Kidney capillary endothelial cell (primary cell): ENCODE measurements around the gene PPP1R13B.

Source experiments
- DNase-seq: peaks from one replicate; pipeline ENCODE4 v3.0.0-alpha.2; 2018; ENCODE audit warnings: low spot score

The PPP1R13B gene

DNA sequence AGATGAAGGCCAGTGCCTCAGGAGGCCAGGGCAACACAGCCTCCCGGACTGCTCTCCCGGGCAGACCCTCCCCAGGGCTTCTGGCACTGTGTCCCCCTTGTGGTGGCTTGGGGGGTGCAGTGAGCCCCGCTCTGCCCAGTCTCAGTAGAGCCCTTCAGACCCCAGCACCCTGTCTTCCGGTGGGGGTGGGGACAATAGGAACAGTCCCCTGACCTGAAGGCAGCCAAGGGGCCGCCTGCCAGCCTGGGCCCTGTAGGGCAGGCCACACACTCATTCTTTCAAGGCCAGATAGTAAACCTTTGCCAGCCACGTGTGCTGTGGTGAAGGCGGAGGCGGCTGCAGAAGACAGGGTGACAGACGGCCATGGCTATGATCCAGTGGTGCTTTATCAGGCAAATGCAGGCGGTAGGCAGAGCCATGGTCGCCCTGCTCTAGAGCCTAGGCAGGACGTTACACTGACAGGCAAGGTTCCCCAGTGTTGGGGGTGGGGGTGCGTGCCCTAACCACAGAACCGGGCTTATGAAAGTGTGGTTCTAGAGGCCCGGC, 116.8 kb downstream of the PPP1R13B start:
- DNase-seq: no peak

DNA sequence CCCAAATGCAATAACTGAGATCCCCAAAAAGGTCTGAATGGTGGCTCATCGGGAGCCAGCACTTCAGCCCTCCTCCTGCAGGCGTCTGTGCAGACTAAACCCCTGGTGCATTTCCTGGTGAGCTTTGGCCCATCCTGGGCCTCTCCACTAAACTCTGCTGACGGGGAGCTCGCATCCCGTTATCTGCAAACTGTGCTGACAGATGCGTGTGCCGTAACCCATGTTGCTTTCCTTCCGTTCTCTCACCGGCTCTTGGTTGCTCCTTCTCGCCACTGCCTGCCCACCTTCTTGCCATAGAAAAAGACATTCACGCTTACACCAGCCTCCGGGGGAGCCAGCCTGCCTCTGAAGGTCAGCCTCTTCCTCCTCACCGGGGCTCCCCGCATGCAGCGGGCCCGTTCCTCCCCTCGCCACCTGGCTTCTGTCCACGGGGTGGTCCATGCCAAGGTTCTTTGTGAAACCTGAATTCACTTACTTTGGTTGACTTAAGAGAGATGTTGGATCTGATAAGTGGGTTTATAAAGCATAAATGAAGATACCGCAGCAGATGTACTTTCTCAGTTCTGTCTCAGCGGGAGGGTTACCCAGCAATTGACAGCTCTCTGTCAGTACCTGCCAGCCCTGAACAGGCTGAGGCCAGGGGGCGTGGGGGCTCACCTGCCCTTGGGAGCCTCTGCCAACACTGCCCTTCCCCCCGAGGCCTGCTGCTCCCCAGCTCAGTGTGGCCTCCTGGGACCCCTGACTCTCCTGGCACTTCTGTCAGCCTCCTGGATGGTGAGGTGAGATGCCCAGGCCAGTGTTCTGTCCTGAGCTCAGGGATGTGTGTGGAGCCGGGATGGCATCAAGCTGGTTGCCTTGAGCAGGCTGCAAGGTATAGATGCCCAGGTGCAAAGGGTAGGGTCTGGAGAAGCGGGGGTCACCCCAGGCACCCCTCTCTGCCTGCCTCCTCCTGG, 117.6 kb downstream of the PPP1R13B start:
- no peak for DNase-seq

DNA sequence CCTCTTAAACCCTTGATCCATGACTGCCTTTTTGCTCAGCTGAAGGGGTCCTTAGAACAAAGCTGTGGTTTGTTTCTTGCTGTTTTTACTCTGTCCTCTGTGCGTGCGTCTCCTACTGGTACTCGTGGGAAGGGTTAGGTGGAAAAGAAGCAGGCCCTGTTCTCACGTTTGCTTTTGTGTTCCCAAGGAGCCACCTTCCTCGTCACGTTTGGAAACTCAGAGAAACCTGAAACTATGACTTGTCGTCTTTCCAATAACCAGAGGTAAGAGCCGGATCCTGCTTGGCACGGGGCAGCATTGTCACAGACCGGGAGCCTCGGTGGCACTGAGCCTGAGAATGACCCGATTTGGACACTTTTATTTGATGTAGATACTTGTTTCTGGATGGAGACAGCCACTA, 118.7 kb downstream of the PPP1R13B start:
- no peak for DNase-seq

DNA sequence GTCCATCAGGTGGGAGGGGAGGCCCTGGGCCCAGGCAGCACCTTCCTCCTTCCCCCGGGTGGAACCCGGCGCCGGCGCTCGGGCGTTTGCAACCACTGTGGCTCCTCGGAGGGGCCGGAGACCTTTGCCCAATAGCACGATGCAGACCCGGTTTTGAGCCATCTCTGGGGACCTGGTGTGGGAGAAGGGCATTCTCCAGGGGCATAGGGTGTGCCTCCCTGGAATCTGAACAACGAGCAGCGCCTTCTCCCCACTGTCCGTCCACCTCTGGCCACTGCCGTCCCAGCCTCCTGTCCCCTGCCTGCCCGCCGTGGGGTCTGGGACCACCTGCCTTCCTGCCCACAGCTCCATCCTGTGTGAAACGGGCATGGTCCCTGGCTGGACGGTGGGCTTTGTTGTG, 119.2 kb downstream of the PPP1R13B start:
- DNase-seq: no peak

DNA sequence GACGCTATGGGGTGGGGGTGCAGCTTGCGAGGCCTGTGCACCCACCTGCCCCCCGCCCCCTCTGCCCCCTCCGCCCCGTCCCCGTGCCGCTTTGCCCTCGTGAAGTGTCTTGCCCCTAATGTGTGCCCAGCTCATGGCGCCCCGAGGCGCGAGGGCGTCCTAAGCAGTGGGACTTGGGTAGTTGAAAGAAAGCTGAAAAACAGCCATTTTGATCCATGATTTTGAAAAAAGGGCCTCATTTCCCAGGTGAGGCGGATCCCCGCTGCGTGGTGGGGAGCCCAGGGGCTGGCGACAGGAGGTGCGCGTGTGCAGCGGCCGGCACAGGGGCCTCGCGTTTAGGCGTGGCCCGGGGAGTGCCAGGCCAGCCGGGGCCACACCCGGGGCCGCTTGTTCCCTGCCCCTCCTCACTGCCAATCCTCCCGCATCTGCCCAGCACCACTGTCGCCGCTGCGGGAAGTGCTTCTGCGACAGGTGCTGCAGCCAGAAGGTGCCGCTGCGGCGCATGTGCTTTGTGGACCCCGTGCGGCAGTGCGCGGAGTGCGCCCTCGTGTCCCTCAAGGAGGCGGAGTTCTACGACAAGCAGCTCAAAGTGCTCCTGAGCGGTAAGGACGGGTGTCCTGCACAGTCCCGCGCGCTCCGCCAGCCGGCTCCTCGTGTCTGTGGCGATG, 119.9 kb downstream of the PPP1R13B start:
- DNase-seq: no peak

DNA sequence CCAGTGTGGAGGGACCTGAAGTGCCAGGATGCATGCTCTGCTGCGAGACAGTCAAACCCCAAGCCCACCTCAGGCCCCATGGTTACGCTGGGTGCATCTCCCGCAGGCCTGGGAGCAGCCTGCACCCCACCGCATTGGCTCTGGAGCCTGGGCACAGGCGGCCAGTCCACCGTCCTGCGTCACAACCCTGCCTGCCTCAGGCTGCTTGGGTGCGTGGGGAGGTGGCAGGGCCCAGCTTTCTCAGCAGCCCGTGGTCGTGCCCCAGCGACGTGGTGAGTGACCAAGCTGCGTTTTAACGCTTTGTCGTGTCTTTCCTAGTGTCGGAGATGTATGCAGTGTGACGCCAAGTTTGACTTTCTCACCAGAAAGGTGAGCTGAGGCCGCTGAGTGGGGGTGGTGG, 120.9 kb downstream of the PPP1R13B start:
- no peak for DNase-seq

DNA sequence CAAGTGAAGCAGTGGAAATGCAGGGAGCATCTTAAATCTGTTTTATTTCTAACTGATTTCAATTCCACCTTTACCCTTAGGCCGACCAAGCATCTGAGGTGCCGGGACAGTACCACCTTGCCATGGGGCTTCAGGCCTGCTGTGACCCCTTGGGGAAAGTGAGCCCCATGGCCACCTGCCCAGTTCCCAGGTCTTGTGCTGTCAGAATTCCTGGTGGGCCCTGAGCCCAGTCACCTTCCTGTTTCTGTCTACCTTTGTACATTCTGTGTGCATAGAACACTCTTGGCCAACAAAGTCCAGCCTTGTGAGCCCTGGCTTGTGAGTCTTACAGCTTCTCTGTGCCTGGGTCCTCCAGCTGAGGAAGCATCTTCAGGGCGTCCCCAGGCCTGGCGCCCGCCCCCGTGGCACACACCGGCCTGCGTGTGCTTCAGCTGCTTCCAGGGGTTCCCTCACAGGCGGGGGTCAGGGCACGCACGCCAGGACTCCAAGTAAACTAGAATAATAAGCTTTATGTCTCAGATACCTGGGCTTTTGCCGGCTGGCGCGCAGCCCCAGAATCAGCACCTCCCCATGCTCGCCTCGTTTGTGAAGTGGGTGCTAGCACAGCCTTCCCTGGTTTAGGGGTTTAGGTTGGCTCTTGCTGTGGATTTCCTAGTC, 121.5 kb downstream of the PPP1R13B start:
- no peak for DNase-seq

DNA sequence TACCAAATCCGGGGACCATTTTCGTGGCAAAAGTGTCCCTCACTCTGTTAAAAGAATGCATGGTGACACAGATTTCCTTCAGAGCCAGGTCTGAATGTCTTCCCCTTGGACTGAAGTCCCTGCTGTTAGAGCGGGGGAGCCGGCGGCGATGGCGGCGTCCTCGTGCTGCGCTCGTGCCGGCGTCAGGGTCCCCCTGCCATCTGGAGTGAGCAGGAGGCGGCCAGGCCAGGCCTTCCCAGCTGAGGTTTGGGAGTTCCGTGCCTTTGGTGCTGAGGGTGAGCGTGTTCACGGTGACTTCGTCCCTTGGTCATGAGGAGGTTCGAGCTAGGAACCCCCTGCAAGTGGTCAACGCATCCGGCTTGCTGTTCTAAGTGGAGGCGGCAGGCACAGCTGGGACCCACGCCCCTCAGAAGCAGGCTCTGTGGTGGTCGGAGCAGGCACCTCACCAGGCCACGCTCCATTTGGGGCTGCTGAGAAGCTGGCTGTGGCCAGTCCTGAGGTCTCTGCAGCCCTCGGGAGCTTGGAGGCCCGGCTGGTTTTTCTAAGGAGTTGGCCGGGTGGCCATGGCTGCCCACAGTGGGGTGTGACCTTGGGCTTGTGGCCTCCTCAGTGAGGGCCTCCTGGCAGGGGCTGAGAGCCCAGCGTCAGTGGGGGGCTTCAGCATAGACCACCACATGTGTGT, 122.2 kb downstream of the PPP1R13B start:
- no peak for DNase-seq

DNA sequence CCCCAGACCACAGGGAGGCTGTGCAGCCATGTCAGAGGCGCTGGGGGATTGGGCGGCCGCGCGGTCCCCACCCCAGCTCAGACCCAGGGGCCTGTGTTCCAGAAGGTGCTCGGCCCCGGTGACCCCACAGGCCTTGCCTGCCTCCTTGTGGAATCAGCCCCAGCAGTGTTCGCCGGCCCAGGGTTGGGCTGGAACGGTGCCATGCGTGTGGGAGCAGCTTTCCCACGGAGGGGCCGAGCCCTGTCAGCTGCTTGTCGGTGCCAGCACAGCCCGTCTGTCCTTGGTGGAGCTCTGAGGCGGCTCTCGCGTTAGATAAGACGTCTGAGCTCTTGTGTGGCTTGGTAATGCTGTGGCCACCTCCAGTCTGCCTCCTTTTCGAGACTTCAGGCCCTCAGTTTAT, 123.3 kb downstream of the PPP1R13B start:
- no peak for DNase-seq

DNA sequence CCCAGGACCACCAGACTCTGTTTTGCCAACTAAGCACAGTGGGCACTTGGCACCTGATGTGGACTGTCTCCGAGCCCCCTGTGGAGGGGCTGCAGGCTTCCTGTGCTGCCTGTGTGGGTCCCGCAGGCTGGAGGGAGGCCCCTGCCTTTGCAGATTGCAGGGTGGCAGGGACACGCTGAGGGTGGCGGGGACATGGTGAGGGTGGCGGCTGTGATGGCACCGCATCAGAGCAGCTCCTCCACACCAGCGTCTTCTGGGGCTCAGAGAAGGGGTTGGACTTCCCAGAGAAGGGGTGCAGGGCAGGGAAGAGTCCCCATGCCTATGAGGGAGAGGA, 123.7 kb downstream of the PPP1R13B start:
- DNase-seq: no peak

DNA sequence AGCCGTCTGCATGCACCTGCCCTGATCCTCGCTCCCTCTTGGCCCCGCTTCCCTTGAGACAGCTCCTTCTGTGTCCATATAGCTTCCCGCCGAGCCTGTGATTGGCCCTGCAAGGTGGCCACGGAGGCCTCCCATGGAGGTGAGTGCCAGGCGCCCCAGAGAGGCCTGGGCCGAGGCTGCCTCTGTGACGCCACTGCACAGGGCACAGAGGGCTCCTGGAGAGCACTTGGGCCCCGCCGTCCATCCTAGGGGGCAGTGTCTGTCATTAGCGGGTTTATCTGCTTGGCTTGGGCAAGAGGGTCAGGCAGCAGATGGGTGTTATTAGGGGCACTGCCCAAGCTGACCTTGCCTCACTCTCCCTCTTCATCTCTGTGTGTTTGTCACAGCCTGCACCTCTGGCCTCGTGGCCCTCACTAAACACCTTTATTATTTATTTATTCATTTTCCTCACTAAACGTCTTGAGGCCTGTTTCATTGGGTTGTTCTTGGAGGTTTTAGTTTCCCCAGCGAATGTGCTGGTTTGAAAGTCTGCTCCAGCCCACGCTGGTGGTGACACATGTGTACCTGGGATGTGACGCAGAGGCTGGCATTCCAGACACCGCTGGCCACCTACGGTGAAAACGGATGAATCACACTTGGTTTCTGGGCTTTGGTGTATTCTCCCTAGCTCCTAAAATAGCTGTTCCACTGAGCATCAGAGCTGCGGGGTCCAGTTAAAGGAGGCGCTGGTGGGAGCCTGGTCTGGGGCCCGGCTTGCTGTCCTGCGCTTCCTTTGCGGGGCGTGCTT, 125.8 kb downstream of the PPP1R13B start:
- DNase-seq: no peak

DNA sequence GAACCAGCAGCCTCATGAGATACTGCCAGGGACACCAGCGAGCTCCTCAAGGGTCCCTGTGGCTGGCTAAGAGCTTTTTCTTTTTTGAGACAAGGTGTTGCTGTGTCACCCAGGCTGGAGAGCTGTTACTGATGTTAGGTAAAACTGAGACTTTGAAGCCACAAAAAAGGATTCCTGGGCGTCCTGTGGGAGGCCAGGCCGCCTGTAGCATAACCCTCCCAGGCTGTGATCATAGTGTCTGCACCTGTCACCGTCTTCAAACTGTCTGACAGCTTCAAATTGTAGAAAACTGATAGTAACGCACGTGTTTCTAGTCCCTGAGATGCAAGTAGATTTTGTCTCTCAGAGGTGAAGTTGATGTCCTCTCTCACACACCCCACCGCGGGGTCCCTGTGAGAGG, 127.6 kb downstream of the PPP1R13B start:
- no peak for DNase-seq

DNA sequence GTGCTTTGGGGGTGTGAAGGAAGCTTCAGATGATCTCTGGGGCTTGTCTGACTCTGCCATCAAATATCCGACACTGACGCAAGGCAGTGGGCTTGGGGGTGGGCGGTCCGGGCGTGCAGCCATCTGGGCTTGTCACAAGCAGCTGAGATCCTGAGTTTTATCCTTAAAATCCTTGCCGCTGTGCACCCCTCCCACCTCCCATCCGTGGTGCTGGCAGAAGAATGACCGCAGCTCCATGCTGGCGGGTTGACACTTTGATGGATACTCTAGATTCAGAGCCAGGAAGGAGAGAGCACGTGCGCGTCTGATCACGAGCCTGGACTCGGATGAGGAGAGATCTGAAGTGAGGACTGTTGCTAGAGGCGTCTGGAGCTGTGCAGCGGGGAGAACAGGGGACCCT, 128.8 kb downstream of the PPP1R13B start:
- DNase-seq: no peak

DNA sequence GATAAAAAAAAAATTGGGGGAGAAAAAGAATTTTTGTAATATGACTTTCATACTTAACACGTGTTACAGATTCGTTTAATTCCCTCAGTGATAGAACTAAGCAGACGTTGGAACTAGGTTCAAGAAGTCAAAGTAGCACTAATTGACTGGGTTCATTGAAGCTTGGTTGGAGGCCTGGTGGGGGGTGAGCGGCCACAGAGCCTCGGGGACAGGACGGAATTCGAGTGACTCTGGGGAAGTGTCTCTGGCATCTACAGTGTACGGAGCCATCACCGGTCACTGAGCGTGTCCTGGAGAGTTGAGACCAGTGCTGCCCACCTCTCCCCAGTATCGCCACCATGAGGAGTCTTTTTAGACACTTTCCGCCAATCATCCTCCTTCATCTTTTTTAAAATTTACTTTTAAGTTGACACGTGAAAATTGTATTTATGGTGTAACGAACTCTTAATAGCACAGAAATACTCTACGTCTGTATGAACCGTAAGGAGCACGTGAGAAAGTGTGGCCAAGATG, 130.4 kb downstream of the PPP1R13B start:
- DNase-seq: no peak

DNA sequence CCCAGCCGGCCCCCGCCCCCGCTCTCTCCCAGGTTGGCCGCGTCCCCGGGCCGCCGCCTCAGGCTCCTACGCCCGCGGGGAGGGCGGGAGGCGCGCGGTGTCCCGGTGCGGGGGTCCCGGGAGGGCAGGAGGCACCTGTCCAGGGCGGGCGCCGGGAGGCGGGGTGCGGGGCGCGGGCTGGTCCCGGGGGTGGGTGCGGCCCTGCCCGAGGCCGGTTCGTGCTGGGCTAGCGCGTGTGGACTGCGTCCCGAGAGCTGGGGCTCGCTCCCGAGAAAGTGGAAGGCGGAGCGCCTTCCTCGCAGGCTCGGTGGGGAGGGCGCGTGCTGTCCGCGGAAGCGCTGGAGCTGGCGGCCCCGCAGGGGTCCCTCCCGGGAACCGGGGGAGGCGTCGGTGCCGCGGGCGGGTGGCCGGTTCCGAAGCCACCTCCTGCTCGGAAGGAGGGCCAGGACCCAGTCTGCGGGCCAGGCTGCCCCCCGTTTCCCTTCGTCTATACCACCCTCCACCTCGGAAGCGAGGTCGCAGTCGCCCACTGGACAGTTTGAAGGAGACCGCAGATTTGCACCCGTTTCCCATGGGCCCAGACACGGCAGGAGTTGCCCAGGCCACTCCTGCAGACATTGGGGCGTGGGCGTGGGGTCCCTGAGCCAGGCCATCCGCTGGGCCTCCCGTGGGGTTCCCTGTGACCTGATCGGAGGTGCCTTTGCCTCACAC, 131.1 kb downstream of the PPP1R13B start:
- DNase-seq: no peak

DNA sequence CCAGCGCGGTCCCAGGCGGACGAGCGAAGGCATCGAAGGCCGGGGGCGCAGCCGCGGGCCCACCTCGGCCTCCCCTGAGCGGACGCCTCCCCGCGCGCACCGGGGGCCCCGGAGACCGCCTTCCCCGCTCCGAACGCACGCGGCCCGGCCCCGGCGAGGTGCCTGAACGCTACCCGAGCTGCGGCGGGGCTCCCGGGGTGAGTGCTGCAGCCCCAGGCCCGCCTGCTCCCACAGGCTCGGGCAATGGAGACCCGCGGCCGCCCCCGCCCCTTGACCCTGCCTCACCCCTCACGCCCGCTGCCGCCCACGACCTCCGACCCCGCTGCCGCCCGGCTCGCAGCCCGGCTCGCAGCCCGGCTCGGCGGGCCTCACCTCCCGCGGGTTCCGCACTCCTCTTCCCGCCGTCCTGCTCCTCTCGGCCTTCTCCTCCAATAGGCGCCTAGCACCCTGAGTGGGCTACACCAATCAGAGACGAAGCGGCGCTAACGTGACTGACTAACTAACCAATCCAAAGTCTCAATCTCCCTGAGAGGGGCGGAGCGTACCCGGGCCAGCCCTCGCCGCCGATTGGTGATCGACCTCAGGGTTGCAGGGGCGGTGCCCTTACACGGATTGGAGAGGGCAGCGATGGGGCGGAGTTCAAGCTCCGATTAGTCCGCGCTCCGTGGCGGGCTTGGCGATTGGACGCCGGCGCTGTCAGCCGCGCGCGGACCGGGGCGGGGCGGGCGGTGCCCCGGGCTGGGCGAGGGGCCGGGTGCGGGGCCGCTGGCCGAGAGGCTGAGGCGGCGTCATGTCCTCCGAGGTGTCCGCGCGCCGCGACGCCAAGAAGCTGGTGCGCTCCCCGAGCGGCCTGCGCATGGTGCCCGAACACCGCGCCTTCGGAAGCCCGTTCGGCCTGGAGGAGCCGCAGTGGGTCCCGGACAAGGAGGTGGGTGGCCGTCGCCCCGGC, 132.0 kb downstream of the PPP1R13B start, which contains the start of the genes XRCC3 and ZFYVE21:
XRCC3 (minus strand) TSS at position 400 of the 949 bp plus-strand sequence. CDS start 4,364 bp downstream, outside the sequence.
ZFYVE21 (plus strand) TSS at position 759 of the 949 bp plus-strand sequence; CDS start at position 791, 32 bp downstream.
- peak; percentile 100 for DNase-seq

DNA sequence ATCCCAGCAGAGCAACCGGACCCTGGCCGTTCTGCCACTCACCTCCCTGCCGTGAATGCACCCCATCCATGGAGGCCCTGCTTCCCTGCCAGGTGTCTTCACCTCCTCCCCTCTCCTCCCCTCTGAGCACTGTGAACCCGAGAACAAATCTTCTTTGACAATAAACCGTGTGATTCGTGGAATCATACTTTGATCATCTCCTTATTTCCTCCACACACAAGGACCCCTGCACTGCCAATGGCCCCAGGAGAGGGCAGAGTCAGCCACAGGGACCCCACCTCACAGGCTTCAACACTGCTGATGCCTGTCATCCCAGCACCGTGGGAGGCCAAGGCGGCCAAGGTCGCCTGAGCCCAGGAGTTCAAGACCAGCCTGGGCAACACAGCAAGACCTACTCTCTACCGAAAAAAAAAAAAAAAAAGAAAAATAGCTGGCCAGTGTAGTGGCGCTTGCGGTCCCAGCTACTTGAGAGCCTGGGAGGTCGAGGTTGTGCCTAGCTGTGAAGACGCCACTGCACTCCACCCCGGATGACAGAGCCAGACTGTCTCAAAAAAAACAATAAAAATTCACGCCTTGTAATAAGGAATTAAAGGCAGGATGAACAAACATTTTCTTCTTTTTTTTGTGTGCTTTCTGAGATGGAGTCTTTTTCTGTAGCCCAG, 133.2 kb downstream of the PPP1R13B start:
- DNase-seq: no peak

DNA sequence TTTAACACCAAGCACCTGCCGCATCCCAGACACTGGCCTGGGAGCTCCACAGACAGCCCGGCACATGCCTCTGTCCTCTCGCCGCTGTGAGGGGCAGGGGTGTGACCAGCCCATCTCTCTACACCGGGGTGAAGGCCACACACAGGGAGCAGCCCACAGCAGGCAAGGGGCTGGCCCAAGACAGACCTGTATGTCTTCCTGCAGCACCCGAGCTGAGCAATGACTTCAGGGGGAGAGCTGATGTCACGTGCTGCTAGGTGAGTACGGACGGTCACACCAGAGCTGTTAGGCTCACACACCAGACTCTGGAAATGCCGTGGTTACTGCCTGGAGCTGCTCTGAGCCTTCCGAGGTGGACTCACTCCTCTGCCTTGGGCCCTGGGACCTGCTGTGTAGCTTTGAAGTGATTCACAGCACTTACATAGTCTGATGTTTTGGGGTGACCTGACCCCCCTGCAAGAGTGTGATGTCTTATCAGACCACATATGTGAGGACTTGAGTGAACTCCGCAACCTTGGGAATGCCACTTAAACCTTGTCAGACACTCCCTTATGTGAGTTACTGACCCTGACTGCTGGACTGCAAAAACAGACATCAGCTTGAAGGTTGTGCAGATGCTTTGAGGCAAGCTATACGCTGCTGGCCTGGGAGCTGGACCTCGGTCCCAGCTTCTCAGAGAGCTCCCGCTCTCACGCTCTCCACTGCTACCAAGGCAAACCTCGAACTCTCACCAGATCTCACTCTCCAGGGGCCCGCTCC, 133.9 kb downstream of the PPP1R13B start:
- no peak for DNase-seq
